GM23248 (cell line): ENCODE results near the gene CTNND2.

ENCODE experiments used
- EZH2 ChIP-seq: fragments of 200-600 bp; sonication (generic); IDR thresholded peaks from 2 replicates; pipeline ENCODE4 v1.6.1; 2018; ENCODE audit warnings: antibody characterized with exemption, mild to moderate bottlenecking; ENCODE audit not compliant: insufficient read depth, poor library complexity, severe bottlenecking
- EZH2phosphoT487 ChIP-seq: fragments of 200-600 bp; sonication (generic); IDR thresholded peaks from 2 replicates; pipeline ENCODE4 v1.6.1; 2018; ENCODE audit warnings: antibody characterized with exemption, moderate library complexity, mild to moderate bottlenecking, low read depth; ENCODE audit not compliant: insufficient read depth

DNA sequence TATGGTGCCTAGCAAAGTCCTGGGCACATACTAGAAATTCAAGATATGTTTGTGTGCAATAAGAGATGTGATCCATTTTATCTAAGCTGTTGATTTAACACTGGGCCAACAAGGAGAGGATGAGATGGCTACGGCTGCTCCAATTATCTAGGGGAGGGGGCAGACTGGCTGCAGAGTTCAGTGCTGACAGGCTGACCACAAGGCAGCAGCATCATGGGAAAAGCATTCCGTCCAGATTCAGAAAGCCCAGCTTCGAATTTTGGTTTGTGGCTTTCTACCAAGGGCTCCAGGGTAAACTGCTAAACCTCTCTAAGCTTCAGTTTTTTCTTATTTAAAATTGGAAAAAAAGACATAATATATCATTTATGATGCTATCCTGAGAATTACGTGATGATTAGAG, 758.1 kb downstream of the CTNND2 start:
- TF ChIP-seq EZH2 (no peak), EZH2phosphoT487 (no peak)
